Breast epithelium (tissue), 4 donors: ENCODE results near the gene CFTR. TPM values are rescaled to one million over a fixed set of nuclear protein-coding genes. Genes with fewer than 3 reads are reported as not detected.

Experiments
- DNase-seq, 2 donors: peaks; one replicate each; pipeline ENCODE4 v3.0.0-alpha.2; 2019; ENCODE audit warnings: low spot score in 2 of 2
- H3K27ac ChIP-seq, 2 donors: fragments of 200-600 bp; sonication (generic) in 1 of 2; one replicate each; pipeline ENCODE4 v1.5.1; 2016 to 2019; ENCODE audit warnings: mild to moderate bottlenecking in 1 of 2
- H3K27me3 ChIP-seq, 2 donors: fragments of 200-600 bp; sonication (generic) in 1 of 2; one replicate each; pipeline versions ENCODE4 v1.5.1 to v1.6.0; 2017 to 2019; ENCODE audit warnings: control low read depth in 1 of 2, mild to moderate bottlenecking in 1 of 2
- H3K36me3 ChIP-seq: fragments of 200-600 bp; one replicate; pipeline ENCODE4 v1.5.1; 2019
- H3K4me1 ChIP-seq, 2 donors: fragments of 200-600 bp; sonication (generic); one replicate each; pipeline ENCODE4 v1.5.1; 2016 to 2019; ENCODE audit warnings: control low read depth in 1 of 2
- H3K4me3 ChIP-seq, 3 donors: fragments of 200-600 bp; sonication (generic); 1 replicate in 2 of 3; 2 replicates in 1 of 3; pipeline ENCODE4 v1.5.1; 2016 to 2019; ENCODE audit warnings: mild to moderate bottlenecking in 3 of 3, moderate library complexity in 2 of 3
- H3K9me3 ChIP-seq, 2 donors: fragments of 200-600 bp; sonication (generic) in 1 of 2; one replicate each; pipeline ENCODE4 v1.5.1; 2016 to 2019; ENCODE audit warnings: control low read depth in 1 of 2
- POLR2A ChIP-seq: fragments of 450-650 bp; IDR thresholded peaks from one replicate; pipeline ENCODE4 v1.6.1; 2016; ENCODE audit warnings: antibody characterized with exemption, mild to moderate bottlenecking, moderate library complexity
- POLR2AphosphoS5 ChIP-seq, 3 donors: sonication (generic); formaldehyde crosslinking; IDR thresholded peaks; one replicate each; pipeline ENCODE4 v1.6.1; 2017; ENCODE audit warnings: antibody characterized with exemption in 3 of 3
- intact Hi-C: fragments of 100-400 bp; cut with DNase I; formaldehyde crosslinking; loops from one replicate; pipeline ENCODE4 v1.15.1; 2023; ENCODE audit warnings: low total_unique reads
- total RNA-seq, 3 donors: library from RNA; depleted of rRNA; stranded (reverse); fragments of >200 nt; gene quantifications; one replicate each; pipeline ENCODE4 v1.1.0, GENCODE V29; 2016
- TF ChIP-seq, protein P1 (sequence below), 3 donors: fragments of 450-650 bp; IDR thresholded peaks; one replicate each; pipeline ENCODE4 v1.5.1; 2016 to 2017; ENCODE audit warnings: antibody characterized with exemption in 3 of 3, mild to moderate bottlenecking in 3 of 3, moderate library complexity in 3 of 3

CFTR gene
- total RNA-seq, 3 donors from 2014 or later = 1.3 to 16.4 TPM; not detected in 1

DNA sequence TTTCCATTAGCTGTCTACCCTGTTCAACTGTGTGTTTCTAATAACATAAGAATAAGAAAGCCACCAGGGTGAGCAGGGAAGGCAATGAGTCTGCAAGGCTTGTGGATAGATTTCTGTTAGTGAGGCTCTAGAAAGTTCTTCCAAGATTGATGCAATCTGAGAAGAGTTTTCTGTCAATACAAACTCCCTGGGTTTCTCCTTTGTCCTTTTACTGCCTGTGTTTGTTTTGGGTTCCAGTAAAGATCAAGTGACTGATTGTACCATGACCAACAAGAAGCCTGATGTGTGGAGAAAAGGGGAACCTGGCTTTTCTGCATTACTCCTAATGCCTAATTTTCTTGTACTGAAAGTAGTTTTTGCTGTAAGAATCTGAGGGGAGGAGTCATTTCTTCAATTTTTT lies 139.9 kb downstream of the CFTR start:
- intact Hi-C loops = no loop called here
- H3K9me3 ChIP-seq = no peaks in the 10 kb centered on the region
- no peak overlapping the region for H3K27ac ChIP-seq
- H3K4me3 ChIP-seq = no peak overlapping the region
- no peaks in the 10 kb centered on the region for H3K36me3 ChIP-seq
- DNase-seq = no peak
- TF ChIP-seq POLR2AphosphoS5 (IDR thresholded peaks at IDR 0.05) = no peak
- TF ChIP-seq, protein P1, sequence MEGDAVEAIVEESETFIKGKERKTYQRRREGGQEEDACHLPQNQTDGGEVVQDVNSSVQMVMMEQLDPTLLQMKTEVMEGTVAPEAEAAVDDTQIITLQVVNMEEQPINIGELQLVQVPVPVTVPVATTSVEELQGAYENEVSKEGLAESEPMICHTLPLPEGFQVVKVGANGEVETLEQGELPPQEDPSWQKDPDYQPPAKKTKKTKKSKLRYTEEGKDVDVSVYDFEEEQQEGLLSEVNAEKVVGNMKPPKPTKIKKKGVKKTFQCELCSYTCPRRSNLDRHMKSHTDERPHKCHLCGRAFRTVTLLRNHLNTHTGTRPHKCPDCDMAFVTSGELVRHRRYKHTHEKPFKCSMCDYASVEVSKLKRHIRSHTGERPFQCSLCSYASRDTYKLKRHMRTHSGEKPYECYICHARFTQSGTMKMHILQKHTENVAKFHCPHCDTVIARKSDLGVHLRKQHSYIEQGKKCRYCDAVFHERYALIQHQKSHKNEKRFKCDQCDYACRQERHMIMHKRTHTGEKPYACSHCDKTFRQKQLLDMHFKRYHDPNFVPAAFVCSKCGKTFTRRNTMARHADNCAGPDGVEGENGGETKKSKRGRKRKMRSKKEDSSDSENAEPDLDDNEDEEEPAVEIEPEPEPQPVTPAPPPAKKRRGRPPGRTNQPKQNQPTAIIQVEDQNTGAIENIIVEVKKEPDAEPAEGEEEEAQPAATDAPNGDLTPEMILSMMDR (IDR thresholded peaks at IDR 0.05) = no peak
- TF ChIP-seq POLR2A = no peak
- no peaks in the 10 kb centered on the region for H3K4me1 ChIP-seq
- no peaks in the 10 kb centered on the region for H3K27me3 ChIP-seq

DNA sequence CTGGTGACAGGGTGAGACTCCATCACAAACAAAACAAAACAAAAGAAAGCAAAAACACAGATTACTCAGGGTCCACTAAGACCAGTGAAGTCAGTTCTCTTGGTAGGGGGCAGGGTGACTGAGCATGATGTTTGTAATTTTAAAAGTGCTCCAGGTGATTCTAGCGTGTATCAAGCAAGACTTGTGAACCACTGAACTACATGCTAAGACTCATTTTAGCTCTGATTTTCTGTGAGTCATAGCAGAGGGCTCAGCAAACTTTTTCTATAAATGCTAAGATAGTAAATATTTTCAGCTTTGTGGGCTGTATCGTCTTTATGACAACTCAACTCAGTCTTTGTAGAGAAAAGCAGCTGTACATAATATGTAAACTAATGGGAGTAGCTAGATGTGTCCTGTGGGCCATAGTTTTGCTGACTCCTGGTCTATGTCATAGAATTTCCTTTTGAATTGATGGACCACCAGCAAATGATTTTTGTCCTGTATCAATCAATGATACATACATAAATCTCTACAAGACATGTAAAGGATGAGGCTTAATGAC lies 141.3 kb downstream of the CFTR start:
- TF ChIP-seq POLR2A = no peak
- TF ChIP-seq, protein P1 (IDR thresholded peaks at IDR 0.05) = no peak
- TF ChIP-seq POLR2AphosphoS5 (IDR thresholded peaks at IDR 0.05) = no peak
- Histone ChIP-seq H3K9me3 (no peaks in the 10 kb centered on the region), H3K27me3 (no peaks in the 10 kb centered on the region), H3K4me1 (no peaks in the 10 kb centered on the region), H3K4me3 (no peak overlapping the region), H3K36me3 (no peaks in the 10 kb centered on the region), H3K27ac (no peak overlapping the region)
- intact Hi-C loops = no loop called here
- no peak for DNase-seq

DNA sequence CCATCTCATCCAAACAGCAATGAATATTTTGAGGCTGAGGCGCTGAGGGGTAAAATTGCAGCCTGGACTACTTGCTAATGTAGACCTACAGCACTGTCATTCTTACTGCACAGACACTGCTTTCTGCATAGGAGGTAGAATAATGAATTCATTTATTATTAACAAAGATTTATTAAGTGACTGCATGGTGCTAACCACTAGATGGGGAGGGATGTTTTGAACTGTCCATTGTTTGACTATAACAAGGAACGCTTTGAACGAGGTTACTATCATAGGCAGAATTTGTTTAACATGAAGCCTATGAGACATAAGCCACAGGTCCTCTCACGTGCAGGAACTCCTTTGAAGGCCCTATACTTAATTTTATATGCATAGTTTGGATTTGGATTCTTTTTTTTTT lies 143.8 kb downstream of the CFTR start:
- H3K4me1 ChIP-seq = no peaks in the 10 kb centered on the region
- intact Hi-C loops = no loop called here
- no peak overlapping the region for H3K27ac ChIP-seq
- no peak for DNase-seq
- no peaks in the 10 kb centered on the region for H3K9me3 ChIP-seq
- H3K27me3 ChIP-seq = no peaks in the 10 kb centered on the region
- no peak overlapping the region for H3K4me3 ChIP-seq
- TF ChIP-seq, protein P1 (IDR thresholded peaks at IDR 0.05) = no peak
- TF ChIP-seq POLR2A = no peak
- TF ChIP-seq POLR2AphosphoS5 (IDR thresholded peaks at IDR 0.05) = no peak
- H3K36me3 ChIP-seq = no peaks in the 10 kb centered on the region

DNA sequence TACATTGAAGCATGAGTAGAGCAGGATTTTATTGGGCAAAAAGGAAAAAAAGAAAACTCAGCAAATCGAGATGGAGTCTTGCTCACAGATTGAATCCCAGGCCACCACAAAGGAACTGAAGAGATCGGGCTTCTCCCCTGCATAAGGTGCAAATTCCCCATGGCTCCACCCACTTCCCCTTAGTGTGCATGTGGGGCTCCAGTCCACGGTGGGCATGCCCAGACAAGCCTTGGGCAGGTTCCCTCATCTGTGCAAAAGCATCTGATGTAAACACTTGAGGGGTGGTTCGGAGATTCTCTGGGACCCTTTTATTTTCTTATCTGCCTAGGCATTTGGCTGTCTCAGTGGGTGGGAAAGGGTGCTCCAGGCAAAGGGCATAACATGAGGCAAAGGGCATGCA lies 150.7 kb downstream of the CFTR start:
- intact Hi-C loops = no loop called here
- Histone ChIP-seq H3K9me3 (no peaks in the 10 kb centered on the region), H3K4me3 (no peak overlapping the region), H3K27me3 (no peaks in the 10 kb centered on the region), H3K27ac (no peak overlapping the region), H3K36me3 (no peaks in the 10 kb centered on the region), H3K4me1 (no peaks in the 10 kb centered on the region)
- no peak for TF ChIP-seq POLR2AphosphoS5 (IDR thresholded peaks at IDR 0.05)
- TF ChIP-seq POLR2A = no peak
- TF ChIP-seq, protein P1 (IDR thresholded peaks at IDR 0.05) = no peak
- DNase-seq = no peak

DNA sequence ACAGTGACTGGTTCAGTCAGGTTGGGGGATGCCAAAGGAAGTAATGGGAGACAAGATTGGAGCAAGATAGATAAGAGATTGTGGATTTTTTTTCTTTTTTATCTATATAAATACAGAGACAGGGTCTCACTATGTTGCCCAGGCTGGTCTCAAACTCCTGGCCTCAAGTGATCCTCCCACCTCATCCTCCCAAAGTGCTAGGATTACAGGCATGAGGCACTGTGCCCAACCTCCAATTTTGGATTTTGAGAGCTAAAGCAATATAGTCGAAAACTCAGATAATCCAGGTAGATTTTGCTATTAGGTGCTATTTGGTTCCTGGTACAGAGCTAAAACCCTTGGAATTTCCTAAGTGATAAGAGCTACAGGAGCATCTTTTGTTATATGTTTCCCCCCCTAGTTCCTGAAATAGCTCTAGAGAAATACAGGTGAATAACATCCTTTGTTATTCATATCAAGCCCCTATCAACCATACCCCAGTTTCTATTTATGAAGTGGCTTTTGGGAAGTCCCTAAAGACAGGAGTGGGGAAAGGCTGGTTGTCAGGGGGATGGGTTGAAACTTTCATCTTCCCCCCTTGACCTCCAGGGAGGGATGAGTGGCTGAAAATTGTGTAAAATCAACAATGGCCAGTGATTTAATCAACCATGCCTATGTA lies 151.2 kb downstream of the CFTR start:
- no peaks in the 10 kb centered on the region for H3K9me3 ChIP-seq
- DNase-seq = no peak
- H3K4me1 ChIP-seq = no peaks in the 10 kb centered on the region
- no peak overlapping the region for H3K27ac ChIP-seq
- no peaks in the 10 kb centered on the region for H3K36me3 ChIP-seq
- H3K4me3 ChIP-seq = no peak overlapping the region
- H3K27me3 ChIP-seq = no peaks in the 10 kb centered on the region
- TF ChIP-seq POLR2AphosphoS5 (IDR thresholded peaks at IDR 0.05) (no peak), POLR2A (no peak)
- TF ChIP-seq, protein P1 (IDR thresholded peaks at IDR 0.05) = no peak
- intact Hi-C loops = no loop called here
